SK-N-SH treated with all-trans-retinoic acid at 6 μM for 48 hours (cell line): ENCODE results near the gene FGF2.

Experiments used
- ATAC-seq: fragments of 200-7000 bp; cut with Tn5 transposase; 3 replicates; pipeline ENCODE4 v1.9.1; 2020; ENCODE audit warnings: mild to moderate bottlenecking, moderate library complexity
- ARNTL ChIP-seq: fragments of 450-650 bp; formaldehyde crosslinking; IDR thresholded peaks from 2 replicates; pipeline ENCODE4 v1.5.0; 2020; ENCODE audit warnings: low read depth, mild to moderate bottlenecking, moderate library complexity, borderline replicate concordance
- BACH2 ChIP-seq: fragments of 250-450 bp; sonication (Bioruptor Pico); IDR thresholded peaks from 2 replicates; pipeline ENCODE4 v1.9.0; 2021; ENCODE audit warnings: mild to moderate bottlenecking, borderline replicate concordance
- CREB5 ChIP-seq: fragments of 250-450 bp; sonication (Bioruptor Pico); IDR thresholded peaks from 2 replicates; pipeline ENCODE4 v1.5.1; 2020; ENCODE audit warnings: low read depth, mild to moderate bottlenecking, moderate library complexity
- CSDC2 ChIP-seq: fragments of 250-450 bp; sonication (Bioruptor Pico); IDR thresholded peaks from 2 replicates; pipeline ENCODE4 v1.5.0; 2020; ENCODE audit warnings: mild to moderate bottlenecking, moderate library complexity
- CSRNP3 ChIP-seq: fragments of 250-450 bp; sonication (Bioruptor Pico); IDR thresholded peaks from 2 replicates; pipeline ENCODE4 v1.5.1; 2021; ENCODE audit warnings: mild to moderate bottlenecking, moderate library complexity
- ESRRG ChIP-seq: fragments of 250-450 bp; sonication (Bioruptor Pico); IDR thresholded peaks from 2 replicates; pipeline ENCODE4 v1.6.1; 2021; ENCODE audit warnings: mild to moderate bottlenecking
- GLIS3 ChIP-seq: fragments of 250-450 bp; sonication (Bioruptor Pico); IDR thresholded peaks from 2 replicates; pipeline ENCODE4 v1.5.0; 2020; ENCODE audit warnings: mild to moderate bottlenecking, moderate library complexity
- ISL1 ChIP-seq: fragments of 250-450 bp; sonication (Bioruptor Pico); IDR thresholded peaks from 2 replicates; pipeline ENCODE4 v2.1.2; 2022; ENCODE audit warnings: mild to moderate bottlenecking, moderate library complexity
- OSR1 ChIP-seq: fragments of 250-450 bp; sonication (Bioruptor Pico); IDR thresholded peaks from 2 replicates; pipeline ENCODE4 v1.8.0; 2022; ENCODE audit warnings: moderate library complexity, mild to moderate bottlenecking, inconsistent platforms
- PATZ1 ChIP-seq: fragments of 250-450 bp; sonication (Bioruptor Pico); IDR thresholded peaks from 2 replicates; pipeline ENCODE4 v1.8.0; 2020; ENCODE audit warnings: mild to moderate bottlenecking, moderate library complexity, borderline replicate concordance
- POU6F1 ChIP-seq: fragments of 250-450 bp; sonication (Bioruptor Pico); IDR thresholded peaks from 2 replicates; pipeline ENCODE4 v1.8.0; 2021; ENCODE audit warnings: low read depth, mild to moderate bottlenecking, moderate library complexity, borderline replicate concordance
- PPARA ChIP-seq: fragments of 250-450 bp; sonication (Bioruptor Pico); IDR thresholded peaks from 2 replicates; pipeline ENCODE4 v1.5.0; 2020; ENCODE audit warnings: mild to moderate bottlenecking, borderline replicate concordance
- RARB ChIP-seq: fragments of 250-450 bp; sonication (Bioruptor Pico); IDR thresholded peaks from 2 replicates; pipeline ENCODE4 v1.8.0; 2021; ENCODE audit warnings: mild to moderate bottlenecking, moderate library complexity
- SNAI2 ChIP-seq: fragments of 250-450 bp; sonication (Bioruptor Pico); IDR thresholded peaks from 2 replicates; pipeline ENCODE4 v1.5.0; 2020; ENCODE audit warnings: mild to moderate bottlenecking, moderate library complexity
- TCF4 ChIP-seq: fragments of 250-450 bp; sonication (Bioruptor Pico); IDR thresholded peaks from 2 replicates; pipeline ENCODE4 v1.8.0; 2021; ENCODE audit warnings: mild to moderate bottlenecking, moderate library complexity, borderline replicate concordance
- TOX ChIP-seq: fragments of 250-450 bp; sonication (Bioruptor Pico); IDR thresholded peaks from 2 replicates; pipeline ENCODE4 v1.8.0; 2021; ENCODE audit warnings: mild to moderate bottlenecking, moderate library complexity, borderline replicate concordance
- TSHZ2 ChIP-seq: fragments of 250-450 bp; sonication (Bioruptor Pico); IDR thresholded peaks from 2 replicates; pipeline ENCODE4 v1.5.0; 2020; ENCODE audit warnings: mild to moderate bottlenecking, moderate library complexity
- ZC3H10 ChIP-seq: fragments of 250-450 bp; sonication (Bioruptor Pico); IDR thresholded peaks from 2 replicates; pipeline ENCODE4 v1.5.1; 2021; ENCODE audit warnings: mild to moderate bottlenecking, moderate library complexity
- ZFP3 ChIP-seq: fragments of 250-450 bp; sonication (Bioruptor Pico); IDR thresholded peaks from 2 replicates; pipeline ENCODE4 v1.5.0; 2020; ENCODE audit warnings: mild to moderate bottlenecking, moderate library complexity
- ZFP30 ChIP-seq: fragments of 450-650 bp; formaldehyde crosslinking; IDR thresholded peaks from 2 replicates; pipeline ENCODE4 v1.5.0; 2022; ENCODE audit warnings: mild to moderate bottlenecking, moderate library complexity
- ZNF70 ChIP-seq: fragments of 450-650 bp; formaldehyde crosslinking; IDR thresholded peaks from 2 replicates; pipeline ENCODE4 v1.5.0; 2020; ENCODE audit warnings: mild to moderate bottlenecking, moderate library complexity

The FGF2 gene

GRCh38 chr4:122798101-122798500 lies 28.5 kb upstream of the FGF2 start:
- no peak for TF ChIP-seq OSR1 (CRISPR knock-in tag)
- no peak for TF ChIP-seq ESRRG (CRISPR knock-in tag)
- no peak for TF ChIP-seq ZFP3 (CRISPR knock-in tag)
- no peak for TF ChIP-seq ZNF70 (CRISPR knock-in tag)
- no peak for TF ChIP-seq POU6F1 (CRISPR knock-in tag)
- no peak for TF ChIP-seq TCF4 (CRISPR knock-in tag)
- 0 out of 2 replicates have a peak, but pooled peaks have one; percentile 44 for TF ChIP-seq RARB (CRISPR knock-in tag)
- TF ChIP-seq GLIS3: no peak
- ATAC-seq: peak; percentile 98

- ATAC-seq: no peak
- TF ChIP-seq ESRRG (CRISPR knock-in tag) (no peak), TOX (no peak), BACH2 (CRISPR knock-in tag) (no peak), SNAI2 (no peak), ARNTL (CRISPR knock-in tag) (no peak), ZC3H10 (CRISPR knock-in tag) (no peak), OSR1 (CRISPR knock-in tag) (no peak), CREB5 (CRISPR knock-in tag) (no peak), PATZ1 (no peak), ZNF70 (CRISPR knock-in tag) (no peak), GLIS3 (no peak), ISL1 (CRISPR knock-in tag) (no peak), TCF4 (CRISPR knock-in tag) (no peak)
These were observed 27.7 kb upstream of the FGF2 start for GRCh38 chr4:122798917-122799316.

- TF ChIP-seq POU6F1 (CRISPR knock-in tag) (no peak), CSDC2 (CRISPR knock-in tag) (no peak), CSRNP3 (CRISPR knock-in tag) (no peak), PATZ1 (no peak), ESRRG (CRISPR knock-in tag) (no peak), TSHZ2 (CRISPR knock-in tag) (no peak), ISL1 (CRISPR knock-in tag) (no peak), TOX (no peak), ARNTL (CRISPR knock-in tag) (no peak), CREB5 (CRISPR knock-in tag) (no peak), ZFP30 (CRISPR knock-in tag) (no peak), PPARA (CRISPR knock-in tag) (no peak), ZNF70 (CRISPR knock-in tag) (no peak), SNAI2 (no peak), GLIS3 (no peak)
- TF ChIP-seq, all 23 proteins: peak for 0
- no peak for ATAC-seq
These were observed 22.8 kb upstream of the FGF2 start for GRCh38 chr4:122803788-122804208.
